Muscle of arm (tissue), 12 donors: ENCODE data around the gene SPATA2. TPM values are rescaled to one million over a fixed set of nuclear protein-coding genes. Genes with fewer than 3 reads are reported as not detected.

Experiments used
- DNase-seq: peaks from one replicate; pipeline ENCODE4 v3.0.0-alpha.2; 2013
- polyA plus RNA-seq, 12 donors: library from polyadenylated mRNA; unstranded; fragments of 120-200 nt; gene quantifications; one replicate each; pipeline ENCODE4 v1.2.1, GENCODE V29; 2013; ENCODE audit not compliant: insufficient read length in 12 of 12

SPATA2 gene
- polyA plus RNA-seq, 12 donors = 4.8 to 6.8 (median 5.8) TPM; not detected in 1

- DNase-seq = no peak
Measured at GRCh38 chr20:49859807-49860206, 55.5 kb downstream of the SPATA2 start.

- no peak for DNase-seq
Measured at GRCh38 chr20:49859011-49859410, 56.3 kb downstream of the SPATA2 start.

- no peak for DNase-seq
Measured at GRCh38 chr20:49858076-49858585, 57.2 kb downstream of the SPATA2 start.

GRCh38 chr20:49856904-49857303 is 58.4 kb downstream of the SPATA2 start:
- no peak for DNase-seq

- no peak for DNase-seq
Measured at GRCh38 chr20:49854190-49854875, 61.0 kb downstream of the SPATA2 start.

- DNase-seq = no peak
Measured at GRCh38 chr20:49853640-49854039, 61.7 kb downstream of the SPATA2 start.

Other genes starting within 250 kb of the SPATA2 start
- gene B4GALT5, start 201.7 kb downstream of the SPATA2 start, polyA plus RNA-seq = 100 to 1,000 TPM in 1 of 12 donors, 10 to 100 TPM in 11; 30.5 to 148 (median 36.2) TPM
- 1 to 10 TPM in 11 of 12 donors, not detected in 1; 3.9 to 7.5 (median 5.6) TPM for gene SLC9A8, start 102.7 kb downstream of the SPATA2 start, polyA plus RNA-seq
- gene RNF114, start 20.9 kb upstream of the SPATA2 start, polyA plus RNA-seq = 10 to 100 TPM in 11 of 12 donors, not detected in 1; 34.0 to 56.9 (median 40.4) TPM
- gene SNAI1, start 67.5 kb upstream of the SPATA2 start, polyA plus RNA-seq = 10 to 100 TPM in 4 of 12 donors, 1 to 10 TPM in 7, not detected in 1; 6.4 to 14.5 (median 8.7) TPM
- gene UBE2V1, start 197.6 kb upstream of the SPATA2 start, polyA plus RNA-seq = 100 to 1,000 TPM; 103 to 227 (median 132) TPM
- 10 to 100 TPM in 11 of 12 donors, not detected in 1; 19.9 to 52.3 (median 24.5) TPM for gene PEDS1, start 238.2 kb upstream of the SPATA2 start, polyA plus RNA-seq